ENCODE data around the gene AADACL3. TPM values are rescaled to one million over a fixed set of nuclear protein-coding genes. Genes with fewer than 3 reads are reported as not detected.

The AADACL3 gene
- total and polyA plus RNA-seq, 7 donors, result not detected

DNA sequence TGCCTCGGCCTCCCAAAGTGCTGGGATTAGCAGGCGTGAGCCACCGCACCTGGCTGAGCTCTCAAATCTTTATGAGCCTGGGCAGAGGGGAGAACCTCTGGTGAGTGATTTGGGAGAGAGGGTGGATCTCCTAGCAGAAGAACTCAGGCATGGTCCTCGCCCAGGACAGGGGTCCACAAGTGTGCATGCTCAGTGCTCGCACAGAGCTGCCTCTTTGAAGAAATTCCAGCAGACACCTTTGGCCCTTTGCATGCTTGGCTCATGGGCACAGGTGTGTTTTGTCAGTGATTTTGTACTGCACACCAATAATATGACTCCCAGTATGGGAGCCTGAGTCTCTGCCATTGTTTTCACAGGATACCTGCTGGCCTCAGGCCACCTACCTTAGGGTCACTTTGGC lies 45.9 kb downstream of the AADACL3 start:
- Histone ChIP-seq H3K27me3 (peaks cover 0 to 10% (median 0%) of the 10 kb centered on the region in 3 donors), H3K9me3 (no peaks in the 10 kb centered on the region), H3K4me3 (no peak overlapping the region), H3K4me1 (no peaks in the 10 kb centered on the region), H3K36me3 (no peaks in the 10 kb centered on the region), H3K27ac (no peak overlapping the region)
- intact Hi-C loops (cut with DNase I), result no loop called here
- no peak for TF ChIP-seq POLR2AphosphoS5 (IDR thresholded peaks at IDR 0.05)
- TF ChIP-seq EP300 (IDR thresholded peaks at IDR 0.05), result no peak
- TF ChIP-seq, protein P1, sequence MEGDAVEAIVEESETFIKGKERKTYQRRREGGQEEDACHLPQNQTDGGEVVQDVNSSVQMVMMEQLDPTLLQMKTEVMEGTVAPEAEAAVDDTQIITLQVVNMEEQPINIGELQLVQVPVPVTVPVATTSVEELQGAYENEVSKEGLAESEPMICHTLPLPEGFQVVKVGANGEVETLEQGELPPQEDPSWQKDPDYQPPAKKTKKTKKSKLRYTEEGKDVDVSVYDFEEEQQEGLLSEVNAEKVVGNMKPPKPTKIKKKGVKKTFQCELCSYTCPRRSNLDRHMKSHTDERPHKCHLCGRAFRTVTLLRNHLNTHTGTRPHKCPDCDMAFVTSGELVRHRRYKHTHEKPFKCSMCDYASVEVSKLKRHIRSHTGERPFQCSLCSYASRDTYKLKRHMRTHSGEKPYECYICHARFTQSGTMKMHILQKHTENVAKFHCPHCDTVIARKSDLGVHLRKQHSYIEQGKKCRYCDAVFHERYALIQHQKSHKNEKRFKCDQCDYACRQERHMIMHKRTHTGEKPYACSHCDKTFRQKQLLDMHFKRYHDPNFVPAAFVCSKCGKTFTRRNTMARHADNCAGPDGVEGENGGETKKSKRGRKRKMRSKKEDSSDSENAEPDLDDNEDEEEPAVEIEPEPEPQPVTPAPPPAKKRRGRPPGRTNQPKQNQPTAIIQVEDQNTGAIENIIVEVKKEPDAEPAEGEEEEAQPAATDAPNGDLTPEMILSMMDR (IDR thresholded peaks at IDR 0.05), result no peak
- no peak for TF ChIP-seq POLR2A (IDR thresholded peaks at IDR 0.05)
- 87% methylated on average over 5 of the region's 5 CpGs for WGBS, 2 donors
- DNase-seq, result no peak

DNA sequence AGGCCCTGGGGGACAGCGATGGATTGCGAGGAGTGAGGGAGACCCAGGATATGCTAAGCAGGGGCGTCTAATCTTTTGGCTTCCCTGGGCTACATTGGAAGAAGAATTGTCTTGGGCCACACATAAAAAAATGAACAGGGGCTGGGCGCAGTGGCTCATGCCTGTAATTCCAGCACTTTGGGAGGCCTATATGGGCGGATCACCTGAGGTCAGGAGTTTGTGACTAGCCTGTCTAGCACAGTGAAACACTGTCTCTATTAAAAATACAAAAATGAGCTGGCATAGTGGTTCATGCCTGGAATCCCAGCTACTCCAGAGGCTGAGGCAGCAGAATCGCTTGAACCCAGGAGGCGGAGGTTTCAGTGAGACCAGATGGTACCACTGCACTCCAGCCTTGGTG lies 46.9 kb downstream of the AADACL3 start:
- H3K27ac ChIP-seq, result no peak overlapping the region
- no peaks in the 10 kb centered on the region for H3K36me3 ChIP-seq
- no peaks in the 10 kb centered on the region for H3K4me1 ChIP-seq
- WGBS, 2 donors, result 90 to 93% methylated on average over 7 of the region's 7 CpGs
- H3K9me3 ChIP-seq, result no peaks in the 10 kb centered on the region
- peaks cover 0 to 10% (median 0%) of the 10 kb centered on the region in 3 donors for H3K27me3 ChIP-seq
- no peak for DNase-seq
- intact Hi-C loops (cut with DNase I), result no loop called here
- no peak for TF ChIP-seq POLR2A (IDR thresholded peaks at IDR 0.05)
- TF ChIP-seq POLR2AphosphoS5 (IDR thresholded peaks at IDR 0.05), result no peak
- TF ChIP-seq, protein P1 (IDR thresholded peaks at IDR 0.05), result no peak
- no peak for TF ChIP-seq EP300 (IDR thresholded peaks at IDR 0.05)
- H3K4me3 ChIP-seq, result no peak overlapping the region

DNA sequence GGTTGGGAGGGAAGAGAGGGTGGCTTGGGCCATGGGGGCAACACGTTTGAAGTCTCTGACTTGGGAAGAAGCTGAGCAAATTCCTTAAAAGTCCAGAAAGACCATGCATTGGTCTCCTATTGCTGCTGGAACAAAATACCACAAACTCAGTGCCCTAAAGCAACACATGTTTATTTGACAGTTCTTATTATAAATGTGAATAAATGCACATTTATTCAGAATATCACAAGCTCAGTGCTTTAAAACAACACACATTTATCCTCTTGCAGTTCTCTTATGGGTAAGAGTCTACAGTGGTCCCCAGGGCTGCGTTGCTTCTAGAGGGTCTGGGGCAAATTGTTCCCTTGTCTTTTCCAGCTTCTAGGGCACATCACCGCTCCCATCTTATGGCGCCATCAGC lies 47.6 kb downstream of the AADACL3 start:
- intact Hi-C loops (cut with DNase I), result no loop called here
- Histone ChIP-seq H3K9me3 (no peaks in the 10 kb centered on the region), H3K36me3 (no peaks in the 10 kb centered on the region), H3K27me3 (peaks cover 0 to 11% (median 0%) of the 10 kb centered on the region in 3 donors), H3K4me1 (no peaks in the 10 kb centered on the region), H3K4me3 (no peak overlapping the region), H3K27ac (no peak overlapping the region)
- WGBS, 2 donors, result 73 to 77% methylated on average over 4 of the region's 4 CpGs
- DNase-seq, result no peak
- TF ChIP-seq EP300 (IDR thresholded peaks at IDR 0.05), result no peak
- no peak for TF ChIP-seq POLR2A (IDR thresholded peaks at IDR 0.05)
- no peak for TF ChIP-seq POLR2AphosphoS5 (IDR thresholded peaks at IDR 0.05)

DNA sequence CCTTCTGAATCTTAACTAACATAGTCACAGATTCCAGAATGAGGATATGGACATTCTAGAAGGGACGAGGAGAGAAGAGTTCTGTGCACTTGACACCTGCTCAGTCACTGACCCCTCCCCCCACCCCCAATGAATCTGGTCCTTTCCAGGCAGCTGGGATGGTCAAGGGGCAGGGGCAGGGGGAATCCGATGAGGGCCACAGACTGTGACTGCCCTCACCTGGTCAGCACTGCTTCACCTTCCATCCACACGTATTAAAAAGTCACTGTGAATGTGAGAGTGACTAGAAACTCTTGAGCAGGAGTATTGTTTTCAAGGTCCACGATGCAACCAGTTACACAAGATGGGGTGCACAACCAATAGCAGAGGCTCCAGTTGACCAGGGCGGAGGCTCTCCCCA lies 48.1 kb downstream of the AADACL3 start:
- Histone ChIP-seq H3K27me3 (peaks cover 0 to 15% (median 0%) of the 10 kb centered on the region in 3 donors), H3K9me3 (no peaks in the 10 kb centered on the region), H3K4me3 (no peak overlapping the region), H3K27ac (no peak overlapping the region), H3K36me3 (no peaks in the 10 kb centered on the region), H3K4me1 (no peaks in the 10 kb centered on the region)
- TF ChIP-seq, protein P1 (IDR thresholded peaks at IDR 0.05), result no peak
- TF ChIP-seq POLR2AphosphoS5 (IDR thresholded peaks at IDR 0.05), result no peak
- DNase-seq, result no peak
- WGBS, 2 donors, result 67 to 70% methylated on average over 5 of the region's 5 CpGs
- intact Hi-C loops (cut with DNase I), result no loop called here

DNA sequence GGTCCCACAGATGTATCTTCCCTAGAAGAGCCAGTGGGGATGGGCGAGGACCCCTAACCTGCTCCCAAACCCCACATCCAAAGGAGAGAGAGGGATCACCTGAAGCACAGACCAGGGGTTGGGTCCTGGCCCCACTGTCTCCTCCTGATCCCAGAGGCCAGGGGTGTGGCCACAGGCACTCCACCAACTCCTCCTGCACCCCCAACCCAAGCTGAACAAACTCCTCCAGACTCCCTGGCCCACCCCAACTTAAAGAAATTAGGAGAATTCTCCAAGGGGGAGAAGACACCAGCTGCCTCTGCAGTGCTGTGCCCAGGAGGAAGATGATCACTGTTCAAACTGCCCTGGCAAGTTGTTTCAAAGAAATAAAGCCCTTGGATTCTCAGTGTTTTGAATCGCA lies 53.1 kb downstream of the AADACL3 start:
- TF ChIP-seq, protein P1 (IDR thresholded peaks at IDR 0.05), result no peak
- TF ChIP-seq POLR2A (IDR thresholded peaks at IDR 0.05), result no peak
- no peak for TF ChIP-seq EP300 (IDR thresholded peaks at IDR 0.05)
- TF ChIP-seq POLR2AphosphoS5 (IDR thresholded peaks at IDR 0.05), result no peak
- Histone ChIP-seq H3K4me3 (no peak overlapping the region), H3K4me1 (no peaks in the 10 kb centered on the region), H3K36me3 (no peaks in the 10 kb centered on the region), H3K9me3 (no peaks in the 10 kb centered on the region), H3K27ac (no peak overlapping the region), H3K27me3 (peaks cover 0 to 8% (median 0%) of the 10 kb centered on the region in 3 donors)
- DNase-seq, result no peak
- intact Hi-C loops (cut with DNase I), result no loop called here
- whole genome bisulfite sequencing, 2 donors, result 63 to 90% methylated on average over 2 of the region's 2 CpGs
